Ecto neural progenitor cell (in vitro differentiated cells): ENCODE measurements around the gene DNAJB1.

ENCODE experiments used
- DNase-seq: peaks from one replicate; pipeline ENCODE4 v3.0.0-alpha.2; 2018; ENCODE audit warnings: low spot score

DNAJB1 gene

GRCh38 chr19:14473073-14473977 lies 44.9 kb downstream of the DNAJB1 start:
- peak; percentile 50 for DNase-seq

- DNase-seq: peak; percentile 90
These were observed 45.8 kb downstream of the DNAJB1 start for GRCh38 chr19:14472202-14472938.

GRCh38 chr19:14471436-14472187 lies 46.6 kb downstream of the DNAJB1 start:
- DNase-seq: peak; percentile 50

GRCh38 chr19:14470031-14470876 lies 47.9 kb downstream of the DNAJB1 start:
- DNase-seq: no peak

- no peak for DNase-seq
These were observed 50.4 kb downstream of the DNAJB1 start for GRCh38 chr19:14467816-14468215.

GRCh38 chr19:14467391-14467790 lies 50.8 kb downstream of the DNAJB1 start:
- DNase-seq: no peak
